K562 (cell line): ENCODE results near the gene SP100. TPM values are rescaled to one million over a fixed set of nuclear protein-coding genes. Genes with fewer than 3 reads are reported as not detected.

Source experiments
- ATAC-seq: fragments of 200-7000 bp; cut with Tn5 transposase; 3 replicates; pipeline ENCODE4 v1.9.1; 2020; ENCODE audit warnings: moderate library complexity
- BruUV-seq: library from RNA; stranded (reverse); fragments of 400-500 nt; replicated peaks from 2 replicates; lab custom pipeline; 2021; lab: Mats Ljungman, UMichigan
- CTCF ChIA-PET: fragments of 300-600 bp; formaldehyde crosslinking; extraction: SDS; loops from one replicate; lab custom pipeline; 2021; ENCODE audit warnings: low intra/inter-chr PET ratio; lab: Yijun Ruan, JAX
- POLR2A ChIA-PET: fragments of 300-600, 350-650 bp; sonication (Branson Sonifier 250); formaldehyde crosslinking; extraction: SDS; loops from one replicate; lab custom pipeline; 2021; ENCODE audit warnings: antibody characterized with exemption, inconsistent platforms; lab: Yijun Ruan, JAX
- DNase-seq, 4 experiments: peaks; one replicate each; pipeline versions ENCODE4 v3.0.0 to v3.0.0-alpha.2; 2011 to 2018; ENCODE audit warnings: low spot score in 3 of 4, mixed read lengths in 3 of 4; ENCODE audit errors: extremely low read depth in 1 of 4
- FAIRE-seq: peaks from 2 replicates; lab custom pipeline; 2011; peaks lifted over from hg19 to GRCh38; lab: Jason Lieb, UNC
- H2AFZ ChIP-seq: 2 replicates; pipeline ENCODE4 v1.6.0; 2011; ENCODE audit warnings: low read depth, low read length, control low read depth, inconsistent platforms
- H3K27ac ChIP-seq: fragments of 200-600 bp; 3 replicates; pipeline ENCODE4 v1.8.0; 2011; ENCODE audit warnings: low read depth, mild to moderate bottlenecking, control low read depth, inconsistent platforms, low read length, moderate library complexity, mixed read lengths; ENCODE audit errors: extremely low read depth
- H3K27me3 ChIP-seq, 2 experiments: fragments of 300-600 bp in 1 of 2; 2 replicates in 1 of 2; 3 replicates in 1 of 2; pipeline versions ENCODE4 v1.6.0 to v1.8.0; 2011; ENCODE audit warnings: inconsistent platforms in 2 of 2, low read length in 2 of 2, mild to moderate bottlenecking in 1 of 2, mixed read lengths in 1 of 2, moderate library complexity in 1 of 2; ENCODE audit not compliant: control insufficient read depth in 2 of 2, insufficient read depth in 2 of 2
- H3K36me3 ChIP-seq: fragments of 300-600 bp; 3 replicates; pipeline ENCODE4 v1.8.0; 2011; ENCODE audit warnings: mild to moderate bottlenecking, low read length, inconsistent platforms; ENCODE audit not compliant: control insufficient read depth, insufficient read depth
- H3K4me1 ChIP-seq, 2 experiments: fragments of 200-600 bp in 1 of 2; replicated peaks in 1 of 2; 2 replicates in 1 of 2; 3 replicates in 1 of 2; pipeline versions ENCODE4 v1.5.1 to v1.8.0; 2011; ENCODE audit warnings: inconsistent platforms in 2 of 2, low read length in 2 of 2, mild to moderate bottlenecking in 1 of 2, mixed read lengths in 1 of 2, moderate library complexity in 1 of 2; ENCODE audit not compliant: control insufficient read depth in 2 of 2, insufficient read depth in 2 of 2
- H3K4me2 ChIP-seq: 2 replicates; pipeline ENCODE4 v1.6.1; 2011; ENCODE audit warnings: low read length, control low read depth, inconsistent platforms, mixed read lengths; ENCODE audit not compliant: insufficient read depth
- H3K4me3 ChIP-seq: fragments of 200-600 bp; sonication (generic), shearing (Covaris generic); 2 replicates; pipeline ENCODE4 v1.5.1; 2016; ENCODE audit warnings: control low read depth, inconsistent platforms
- H3K79me2 ChIP-seq: fragments of 200-600 bp; 3 replicates; pipeline ENCODE4 v1.8.0; 2011; ENCODE audit warnings: low read length, inconsistent platforms; ENCODE audit not compliant: control insufficient read depth, insufficient read depth
- H3K9ac ChIP-seq, 2 experiments: 2 replicates each; pipeline versions ENCODE4 v1.6.0 to v1.6.1; 2011; ENCODE audit warnings: low read depth in 2 of 2, low read length in 2 of 2, control low read depth in 1 of 2, inconsistent platforms in 1 of 2, mild to moderate bottlenecking in 1 of 2, mixed read lengths in 1 of 2; ENCODE audit not compliant: insufficient read depth in 1 of 2
- H3K9me1 ChIP-seq: one replicate; pipeline ENCODE4 v1.6.0; 2011; ENCODE audit warnings: inconsistent platforms, mild to moderate bottlenecking, low read length, moderate library complexity; ENCODE audit not compliant: control insufficient read depth, insufficient read depth
- H3K9me3 ChIP-seq: replicated peaks from 2 replicates; pipeline ENCODE4 v1.5.1; 2011; ENCODE audit warnings: low read depth, low read length, inconsistent platforms; ENCODE audit not compliant: control insufficient read depth, insufficient read depth
- H4K20me1 ChIP-seq: replicated peaks from 2 replicates; pipeline ENCODE4 v1.6.1; 2011; ENCODE audit warnings: low read length, inconsistent platforms, mixed read lengths; ENCODE audit not compliant: control insufficient read depth, insufficient read depth
- BHLHE40 ChIP-seq: IDR thresholded peaks from 2 replicates; pipeline ENCODE4 v1.6.1; 2011; ENCODE audit warnings: low read length, improper control_type of control experiment
- BRD9 ChIP-seq: fragments of 450-650 bp; IDR thresholded peaks from 2 replicates; pipeline ENCODE4 v1.6.1; 2018; ENCODE audit warnings: low read depth; ENCODE audit not compliant: partially characterized antibody
- CBFA2T2 ChIP-seq: fragments of 450-650 bp; conservative IDR thresholded peaks from 2 replicates; pipeline ENCODE4 v1.6.1; 2017; ENCODE audit warnings: mild to moderate bottlenecking
- JUND ChIP-seq, 2 experiments: IDR thresholded peaks; 2 replicates in 1 of 2; 3 replicates in 1 of 2; pipeline ENCODE4 v1.6.1; 2011; ENCODE audit warnings: borderline replicate concordance in 2 of 2, low read depth in 2 of 2, low read length in 2 of 2, improper control_type of control experiment in 1 of 2, missing biosample characterization in 1 of 2, missing genetic modification characterization in 1 of 2, missing genetic modification reagents in 1 of 2
- MAFF ChIP-seq: IDR thresholded peaks from 2 replicates; pipeline ENCODE4 v1.6.1; 2012; ENCODE audit warnings: low read length, improper control_type of control experiment
- MTF1 ChIP-seq: fragments of 250-450 bp; sonication (Bioruptor Pico); IDR thresholded peaks from 2 replicates; pipeline ENCODE4 v1.9.0; 2021; ENCODE audit warnings: moderate library complexity, mild to moderate bottlenecking, inconsistent platforms, borderline replicate concordance
- POLR2B ChIP-seq: fragments of 450-650 bp; IDR thresholded peaks from 2 replicates; pipeline ENCODE4 v1.6.1; 2018; ENCODE audit warnings: low read depth; ENCODE audit not compliant: partially characterized antibody
- RAD51 ChIP-seq: fragments of 450-650 bp; IDR thresholded peaks from 2 replicates; pipeline ENCODE4 v1.7.1; 2016; ENCODE audit warnings: low read depth, mild to moderate bottlenecking, borderline replicate concordance
- STAG1 ChIP-seq: sonication (generic); formaldehyde crosslinking; IDR thresholded peaks from 2 replicates; pipeline ENCODE4 v1.5.0; 2020; ENCODE audit warnings: missing genetic modification reagents, borderline replicate concordance
- TAF15 ChIP-seq: fragments of 200-400 bp; formaldehyde crosslinking; IDR thresholded peaks from 2 replicates; pipeline ENCODE4 v1.6.1; 2017; ENCODE audit warnings: mild to moderate bottlenecking, low read depth, low read length, moderate library complexity
- TSC22D4 ChIP-seq: fragments of 450-650 bp; IDR thresholded peaks from 2 replicates; pipeline ENCODE4 v1.6.1; 2016; ENCODE audit warnings: missing genetic modification characterization, missing biosample characterization, control low read depth
- ZBTB1 ChIP-seq: sonication (generic); formaldehyde crosslinking; IDR thresholded peaks from 2 replicates; pipeline ENCODE4 v1.8.1; 2023; ENCODE audit warnings: missing genetic modification reagents, low read depth, mild to moderate bottlenecking, borderline replicate concordance
- ZNF224 ChIP-seq: sonication (generic); formaldehyde crosslinking; IDR thresholded peaks from 2 replicates; pipeline ENCODE4 v1.8.0; 2022; ENCODE audit warnings: mild to moderate bottlenecking, missing genetic modification reagents
- WGBS: fragments of 100-300 bp; shearing (Covaris generic); methylation state at CpG from one replicate; pipeline ENCODE4 v1.1.6; 2016; ENCODE audit warnings: low coverage, mixed read lengths; ENCODE audit not compliant: insufficient coverage; ENCODE audit errors: missing lambda C conversion rate; 5-methylcytosine and 5-hydroxymethylcytosine counted together
- in situ Hi-C: fragments of 300-500 bp; cut with MboI; formaldehyde crosslinking; loops from 4 replicates; pipeline ENCODE4 v1.15.0; 2018; ENCODE audit warnings: inconsistent platforms, mixed read lengths
- intact Hi-C: fragments of 100-400 bp; cut with micrococcal nuclease; formaldehyde crosslinking; loops from 2 replicates; pipeline ENCODE4 v1.14.2; 2022
- polyA plus RNA-seq, 8 experiments: library from polyadenylated mRNA; depleted of rRNA in 4 of 8; stranded (reverse) in 5 of 8; unstranded in 3 of 8; fragments of >200 nt; fragmentation: Nextera tagmentation in 2 of 8; fragmentation: Illumina TruSeq in 1 of 8; extraction: Ambion mirVana in 2 of 8; extraction: Trizol in 1 of 8; gene quantifications; 2 replicates each; pipeline versions ENCODE4 v1.2.1 to v1.2.3, GENCODE V29; 2011 to 2014; ENCODE audit warnings: inconsistent platforms in 1 of 8, missing spikeins in 1 of 8
- total RNA-seq, 7 experiments: library from RNA; depleted of rRNA in 6 of 7; stranded (reverse); fragments of >200 nt in 6 of 7; fragmentation: Illumina TruSeq in 2 of 7; extraction: Trizol in 2 of 7; gene quantifications; 2 replicates each; pipeline versions ENCODE4 v1.2.1 to v1.2.3, GENCODE V29; 2011 to 2021; ENCODE audit warnings: low replicate concordance in 1 of 7
- TF ChIP-seq, protein P1 (sequence below): fragments of 450-650 bp; conservative IDR thresholded peaks from 2 replicates; pipeline ENCODE4 v1.6.1; 2016; ENCODE audit warnings: missing genetic modification characterization, low read depth, mild to moderate bottlenecking, control low read depth, missing compliant biosample characterization
- TF ChIP-seq, protein P2 (sequence below), 2 experiments: fragments of 250-450 bp in 1 of 2; fragments of 450-650 bp in 1 of 2; sonication (Bioruptor Pico) in 1 of 2; IDR thresholded peaks; 2 replicates each; pipeline versions ENCODE4 v1.6.1 to v1.8.0; 2016 to 2021; ENCODE audit warnings: mild to moderate bottlenecking in 2 of 2, moderate library complexity in 2 of 2, missing compliant biosample characterization in 1 of 2, missing genetic modification characterization in 1 of 2

SP100 gene
- total and polyA plus RNA-seq, 9 of the 15 experiments (the other 6 are each of a cell fraction or from before 2014, with no cell fraction given), result 19.2 to 39.2 (median 34.6) TPM

DNA sequence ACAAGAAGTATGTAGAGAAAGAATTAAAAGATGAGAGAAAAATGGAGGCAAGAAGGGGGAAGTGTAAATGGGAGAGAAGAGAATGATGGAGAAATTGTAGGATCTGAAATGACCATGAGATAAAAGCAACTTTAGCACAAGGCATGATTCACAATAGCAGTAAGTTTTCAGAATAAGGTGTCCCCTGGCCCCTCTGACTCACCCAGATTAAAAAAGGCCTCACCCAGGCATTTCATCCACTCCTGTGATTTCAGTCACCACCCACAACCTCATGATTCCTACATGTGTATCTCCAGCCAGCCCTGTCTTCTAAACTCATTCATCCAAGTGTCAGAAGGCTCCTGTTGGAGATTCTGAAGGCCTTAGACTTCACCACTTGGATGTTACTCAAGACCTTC, 56.6 kb downstream of the SP100 start:
- Histone ChIP-seq H3K4me3 (no peak overlapping the region), H3K9me3 (no peaks in the 10 kb centered on the region), H4K20me1 (no peaks in the 10 kb centered on the region), H3K36me3 (peaks cover 14% of the 10 kb centered on the region; the same call in 1 of the 3 replicates), H3K9ac (no peak overlapping the region), H2AFZ (no peak overlapping the region), H3K4me1 (no peaks in the 10 kb centered on the region), H3K4me2 (no peak overlapping the region), H3K27ac (no peak overlapping the region), H3K9me1 (no peaks in the 10 kb centered on the region), H3K27me3 (no peaks in the 10 kb centered on the region), H3K79me2 (no peaks in the 10 kb centered on the region)
- FAIRE-seq (no peak), ATAC-seq (peak; percentile 40; the same call in 2 of the 3 replicates), DNase-seq (peak in 1 of 4 experiments; percentile 13)
- no TSS peak for BruUV-seq
- ChIA-PET POLR2A (no interaction called here), CTCF (no interaction called here)
- TF ChIP-seq, protein P1, sequence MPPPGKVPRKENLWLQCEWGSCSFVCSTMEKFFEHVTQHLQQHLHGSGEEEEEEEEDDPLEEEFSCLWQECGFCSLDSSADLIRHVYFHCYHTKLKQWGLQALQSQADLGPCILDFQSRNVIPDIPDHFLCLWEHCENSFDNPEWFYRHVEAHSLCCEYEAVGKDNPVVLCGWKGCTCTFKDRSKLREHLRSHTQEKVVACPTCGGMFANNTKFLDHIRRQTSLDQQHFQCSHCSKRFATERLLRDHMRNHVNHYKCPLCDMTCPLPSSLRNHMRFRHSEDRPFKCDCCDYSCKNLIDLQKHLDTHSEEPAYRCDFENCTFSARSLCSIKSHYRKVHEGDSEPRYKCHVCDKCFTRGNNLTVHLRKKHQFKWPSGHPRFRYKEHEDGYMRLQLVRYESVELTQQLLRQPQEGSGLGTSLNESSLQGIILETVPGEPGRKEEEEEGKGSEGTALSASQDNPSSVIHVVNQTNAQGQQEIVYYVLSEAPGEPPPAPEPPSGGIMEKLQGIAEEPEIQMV, result no peak
- TF ChIP-seq POLR2B, result peak; percentile 2
- in situ Hi-C loops, result no loop called here
- intact Hi-C loops, result no loop called here

DNA sequence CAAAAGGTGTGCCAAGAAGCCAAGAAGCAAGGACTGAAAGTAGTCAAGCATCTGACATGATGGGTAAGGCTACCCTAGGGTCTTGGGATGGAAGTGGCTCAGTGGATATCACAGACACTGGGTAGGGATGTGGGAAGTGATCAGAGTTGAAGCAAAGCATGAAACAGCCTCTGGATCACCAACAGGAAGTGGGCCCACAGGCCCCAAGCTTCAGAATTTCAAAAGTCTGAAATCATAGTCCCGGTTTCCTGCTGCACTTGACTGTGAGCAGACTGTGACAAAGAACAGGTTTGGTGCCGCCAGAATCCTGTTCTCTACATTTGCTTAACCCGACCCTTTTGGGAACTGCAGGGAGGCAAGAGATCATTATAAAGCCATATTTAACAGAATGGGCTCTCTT, 57.4 kb downstream of the SP100 start:
- Histone ChIP-seq H3K36me3 (peaks cover 8% of the 10 kb centered on the region; the same call in 1 of the 3 replicates), H3K27me3 (no peaks in the 10 kb centered on the region), H3K79me2 (no peaks in the 10 kb centered on the region), H3K9ac (no peak overlapping the region), H3K4me1 (no peaks in the 10 kb centered on the region), H2AFZ (no peak overlapping the region), H3K27ac (no peak overlapping the region), H3K4me2 (no peak overlapping the region), H4K20me1 (no peaks in the 10 kb centered on the region), H3K9me1 (no peaks in the 10 kb centered on the region), H3K9me3 (no peaks in the 10 kb centered on the region), H3K4me3 (no peak overlapping the region)
- in situ Hi-C loops, result no loop called here
- no peak for DNase-seq
- POLR2A ChIA-PET, result interaction anchor here (0.6 kb wide), 1 partner anchor 69 kb away, joined by 3 read pairs; no protein-coding TSS in a partner anchor
- BruUV-seq, result no TSS peak
- no peak for ATAC-seq
- no peak for FAIRE-seq
- CTCF ChIA-PET, result no interaction called here
- 60% methylated on average over 3 of the region's 3 CpGs for WGBS
- intact Hi-C loops, result no loop called here
- TF ChIP-seq BHLHE40 (no peak), STAG1 (CRISPR knock-in tag) (no peak), MAFF (no peak), RAD51 (no peak), ZBTB1 (CRISPR knock-in tag) (no peak), TAF15 (no peak), ZNF224 (CRISPR knock-in tag) (no peak), TSC22D4 (tag) (no peak), MTF1 (CRISPR knock-in tag) (no peak), POLR2B (no peak), JUND (IDR thresholded peaks at IDR 0.05; ENCODE audit: borderline replicate concordance, low read depth, low read length) (no peak), JUND (tag; IDR thresholded peaks at IDR 0.05; ENCODE audit: borderline replicate concordance, low read depth, low read length) (no peak), CBFA2T2 (no peak), BRD9 (no peak)
- TF ChIP-seq, protein P2, sequence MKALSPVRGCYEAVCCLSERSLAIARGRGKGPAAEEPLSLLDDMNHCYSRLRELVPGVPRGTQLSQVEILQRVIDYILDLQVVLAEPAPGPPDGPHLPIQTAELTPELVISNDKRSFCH (CRISPR knock-in tag; IDR thresholded peaks at IDR 0.05), result no peak
- TF ChIP-seq, protein P2 (tag; IDR thresholded peaks at IDR 0.05), result no peak
